ENCODE measurements around the gene FAM180A. TPM values are rescaled to one million over a fixed set of nuclear protein-coding genes. Genes with fewer than 3 reads are reported as not detected.
"Not testable (repeated sequence)": the region's sequence is repeated elsewhere in the genome, so short reads cannot be mapped to it uniquely, and the experiment has no call there.

Gene FAM180A
- total RNA-seq, 1 donor from 2014 or later = 1.1 TPM

DNA sequence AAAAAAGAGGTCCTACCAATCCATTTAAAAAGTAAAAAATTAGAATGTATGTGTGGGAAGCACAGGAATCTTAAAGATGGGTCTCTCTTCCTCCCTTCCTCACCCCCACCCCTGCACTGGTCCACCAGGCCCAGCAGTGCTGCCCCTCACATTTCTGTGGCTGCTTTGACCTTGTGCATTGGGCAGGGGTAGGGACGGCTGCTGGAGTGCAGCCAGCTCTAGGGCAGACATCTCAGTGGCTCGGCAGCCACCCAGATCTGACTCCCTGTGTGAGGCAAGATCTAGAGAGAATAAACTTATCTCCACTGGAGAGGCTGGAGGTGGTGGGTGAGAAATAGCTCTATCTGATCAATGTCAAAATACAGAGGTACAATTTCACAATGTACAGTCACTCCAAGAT lies 6.7 kb downstream of the FAM180A start:
- no peak for DNase-seq (ENCODE audit: low spot score)

DNA sequence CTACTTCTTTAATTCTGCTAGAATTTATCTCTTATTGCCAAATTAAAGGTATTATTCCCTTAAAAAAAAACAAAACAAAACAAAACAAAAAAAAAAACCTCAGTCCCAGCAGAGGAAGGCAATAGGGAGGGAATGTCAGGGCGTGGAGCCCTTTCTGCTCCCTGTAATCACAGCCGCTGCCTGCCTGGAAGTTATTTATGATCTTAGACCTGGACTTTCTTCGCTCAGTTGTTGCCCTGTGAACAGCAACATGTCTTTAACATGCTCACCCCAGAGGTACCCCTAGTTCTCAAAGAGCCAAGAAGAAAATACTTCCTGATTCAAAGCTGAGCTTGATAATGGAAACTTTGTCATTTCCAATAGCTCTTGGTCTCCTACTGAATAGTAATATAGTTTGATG lies 7.7 kb downstream of the FAM180A start:
- no peak for DNase-seq (ENCODE audit: low spot score)

DNA sequence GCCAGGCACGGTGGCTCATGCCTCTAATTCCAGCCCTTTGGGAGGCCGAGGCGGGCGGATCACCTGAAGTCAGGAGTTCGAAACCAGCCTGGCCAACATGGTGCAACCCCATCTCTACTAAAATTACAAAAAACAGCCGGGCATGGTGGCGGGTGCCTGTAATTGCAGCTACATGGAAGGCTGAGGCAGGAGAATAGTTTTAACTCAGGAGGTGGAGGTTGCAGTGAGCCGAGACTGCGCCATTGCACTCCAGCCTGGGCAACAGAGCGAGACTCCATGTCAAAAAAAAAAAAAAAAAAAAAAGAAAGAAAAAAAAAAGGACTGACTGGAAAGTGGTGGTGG lies 11.3 kb downstream of the FAM180A start:
- DNase-seq (ENCODE audit: low spot score) = not testable (repeated sequence)

DNA sequence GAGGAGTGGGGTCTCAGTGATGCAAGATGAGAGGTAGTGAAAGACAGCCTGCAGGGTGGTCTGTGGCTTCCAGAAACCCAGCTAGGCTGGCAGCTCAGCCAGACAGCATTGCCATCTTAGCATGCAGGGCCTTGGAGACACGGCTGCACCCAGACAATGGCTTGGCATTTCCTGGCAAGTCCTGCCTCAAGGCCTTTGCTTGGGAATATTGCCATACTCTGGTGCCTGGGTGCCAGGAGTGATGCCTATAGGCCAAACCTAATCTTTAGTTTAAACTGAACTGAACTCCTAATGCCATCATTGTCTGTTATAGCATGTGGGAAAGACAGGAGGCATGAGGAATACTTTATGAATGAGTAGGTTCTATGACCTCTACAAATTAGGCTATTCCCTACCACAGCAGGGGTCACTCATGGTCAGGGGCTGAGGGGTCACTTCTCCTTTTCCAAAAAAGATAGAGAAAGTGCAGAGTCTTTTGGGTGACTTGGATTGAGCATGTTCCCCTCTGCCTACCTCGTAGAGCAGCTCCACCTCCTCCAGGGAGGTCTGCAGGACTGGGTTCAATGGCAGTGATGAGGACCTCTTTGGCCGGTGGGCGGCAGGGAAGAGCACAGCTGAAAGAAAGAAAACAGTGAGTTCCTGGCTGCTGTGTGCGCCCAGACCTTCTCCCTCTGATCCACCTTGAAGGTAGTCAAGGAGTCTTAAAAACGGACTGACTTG lies 11.9 kb downstream of the FAM180A start:
- DNase-seq (ENCODE audit: low spot score) = no peak

DNA sequence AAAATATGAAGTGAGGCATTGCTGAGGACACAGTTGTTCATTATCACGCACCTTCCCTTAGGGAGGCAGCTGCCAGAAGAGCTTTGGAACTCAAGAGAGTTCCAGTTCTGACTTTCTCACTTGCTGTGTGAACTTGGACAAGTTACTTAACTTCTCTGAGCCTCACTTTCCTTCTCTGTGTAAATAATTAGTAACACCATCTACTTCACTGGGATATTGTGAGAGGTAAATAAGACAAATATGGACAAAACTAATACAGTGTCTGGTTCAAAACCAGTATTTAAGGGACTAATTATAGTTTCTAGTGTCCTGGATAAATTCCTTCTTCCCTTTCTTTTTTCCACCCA lies 14.3 kb downstream of the FAM180A start:
- DNase-seq (ENCODE audit: low spot score) = no peak

DNA sequence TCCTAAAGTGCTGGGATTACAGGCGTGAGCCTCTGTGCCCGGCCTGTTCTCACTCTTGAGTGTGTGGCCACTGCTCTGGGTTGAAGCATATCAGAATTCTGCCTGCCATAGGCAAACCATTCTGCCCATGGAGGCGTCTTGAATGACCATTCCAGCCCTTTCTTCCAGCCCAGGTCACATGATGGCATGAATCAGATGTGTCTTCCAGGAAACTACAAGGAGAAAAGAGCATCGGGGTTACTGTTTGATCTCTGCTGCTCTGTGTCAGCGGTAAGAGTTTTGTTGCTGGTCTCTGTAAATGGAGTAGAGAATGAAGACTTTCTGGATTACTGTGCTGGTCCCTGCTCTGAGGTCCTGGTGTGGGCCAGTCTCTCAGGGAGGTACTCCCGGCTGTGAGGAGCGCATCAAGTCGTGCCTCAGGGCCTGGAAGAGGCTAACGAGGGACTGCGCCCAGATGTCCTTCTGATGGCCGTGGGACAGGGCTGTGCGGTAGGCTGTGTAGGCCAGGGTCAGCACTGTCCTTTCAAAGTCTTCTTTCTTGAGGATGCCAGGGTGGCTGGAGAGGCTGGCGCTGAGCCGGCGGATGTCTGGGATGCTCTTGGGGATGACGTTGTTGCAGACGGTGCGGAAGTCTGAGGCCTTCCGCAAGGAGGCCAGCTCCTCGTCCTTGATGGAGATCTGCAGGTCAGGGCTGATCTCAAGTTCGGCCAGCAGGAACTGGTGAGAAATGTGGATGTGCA lies 14.8 kb downstream of the FAM180A start:
- DNase-seq (ENCODE audit: low spot score) = no peak

DNA sequence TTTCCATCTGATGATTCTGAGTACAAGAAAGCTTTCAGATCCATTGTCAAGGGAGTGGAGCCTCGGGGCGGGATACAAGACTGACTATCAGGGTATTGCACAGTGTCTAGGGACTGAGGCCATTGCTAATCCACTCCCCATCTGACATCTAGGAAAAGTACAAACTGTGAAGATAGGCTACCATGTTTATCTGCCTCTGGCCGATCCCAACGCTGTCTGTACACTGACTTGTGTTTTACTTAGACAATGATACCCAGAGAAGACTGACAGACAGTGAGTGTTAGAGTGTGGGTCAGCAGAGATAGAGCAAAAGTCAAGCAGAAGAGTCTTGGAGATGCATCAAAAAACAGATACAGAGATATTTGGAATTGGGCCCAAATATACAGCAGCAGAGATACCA lies 17.5 kb downstream of the FAM180A start:
- DNase-seq (ENCODE audit: low spot score) = no peak

DNA sequence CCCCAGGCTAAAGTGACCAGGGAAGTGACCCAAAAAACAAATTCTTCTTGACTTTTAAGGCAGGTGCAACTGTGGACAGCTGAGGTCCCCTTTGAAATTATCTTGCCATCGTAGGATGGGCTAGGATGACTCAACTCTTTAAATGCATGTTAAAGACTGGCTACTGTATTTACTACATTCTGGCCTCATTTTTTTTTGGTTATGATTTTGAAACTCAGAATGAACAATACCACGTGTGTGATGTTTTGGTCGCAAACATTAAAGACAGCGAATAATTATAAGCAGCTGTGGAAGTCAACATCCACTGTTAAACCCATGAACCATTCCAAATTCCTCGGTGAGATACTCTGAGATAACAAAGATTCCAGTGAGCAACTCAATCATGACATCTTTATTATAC lies 19.4 kb downstream of the FAM180A start:
- no peak for DNase-seq (ENCODE audit: low spot score)

DNA sequence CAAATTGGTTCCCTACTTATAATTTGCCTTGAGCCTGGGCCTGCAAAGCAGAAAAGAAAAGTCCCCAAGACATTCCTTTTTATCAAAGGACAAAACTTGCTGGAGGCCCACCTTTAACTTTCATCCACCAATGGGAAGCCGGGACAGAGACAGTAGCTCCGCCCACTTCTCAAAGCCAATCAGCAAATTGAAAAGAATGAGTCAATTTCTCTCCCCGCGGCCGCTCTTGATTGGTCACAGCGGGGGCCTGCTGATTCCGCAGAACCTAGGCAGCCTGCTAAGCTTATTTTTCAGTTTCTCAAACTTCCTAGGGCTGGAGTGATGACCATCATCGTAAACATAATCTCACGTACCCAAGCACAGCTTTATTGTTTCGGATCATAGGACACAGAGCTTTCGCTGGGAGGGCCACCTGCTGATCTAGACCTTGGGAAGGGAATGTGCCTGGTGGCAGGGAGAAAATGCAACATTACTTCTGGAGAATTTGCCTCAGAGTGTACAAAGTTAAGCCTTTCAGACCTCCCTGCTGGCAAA lies 20.4 kb downstream of the FAM180A start, which contains the start of gene SLC13A4:
TSS of gene SLC13A4 (minus strand) at position 51 of the 534 bp plus-strand sequence. CDS start 690 bp downstream, outside the sequence.
- no peak for DNase-seq (ENCODE audit: low spot score)

DNA sequence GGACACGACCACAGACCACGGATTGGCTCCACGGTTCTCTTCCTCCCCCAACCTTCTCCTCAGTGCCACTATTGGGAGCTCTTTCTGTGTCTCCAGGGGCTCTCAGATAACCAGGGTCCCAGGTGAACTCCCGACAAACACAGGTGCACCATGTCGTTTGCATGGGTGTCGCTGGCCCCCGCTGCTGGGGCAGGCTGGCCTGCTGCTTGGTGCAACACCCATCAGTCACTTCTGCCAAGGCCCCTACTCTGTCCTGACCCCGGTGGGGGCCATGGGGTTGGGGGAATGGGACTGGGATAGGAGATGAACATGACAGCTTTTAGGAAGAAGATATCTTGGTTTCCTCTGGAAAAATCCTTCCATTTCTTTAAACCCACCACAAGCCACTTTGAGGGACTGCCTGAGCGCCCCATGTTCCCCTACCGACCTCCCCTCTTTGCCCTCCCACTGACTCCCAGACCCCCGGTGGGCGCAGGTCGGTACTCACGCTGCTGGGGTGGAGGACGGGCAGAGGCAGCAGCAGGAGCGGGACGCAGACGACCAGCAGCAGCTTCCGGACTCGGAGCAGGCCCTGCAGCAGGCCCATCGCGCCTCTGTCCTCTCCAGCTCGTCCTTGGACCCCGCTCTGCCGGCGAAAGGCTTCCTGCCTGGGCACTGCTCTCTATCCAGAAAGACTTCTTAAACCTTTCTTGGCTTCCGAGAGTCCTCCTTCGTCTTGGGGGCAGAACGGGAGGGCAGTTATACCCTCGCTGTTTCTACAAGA lies 21.5 kb downstream of the FAM180A start:
- no peak for DNase-seq (ENCODE audit: low spot score)

DNA sequence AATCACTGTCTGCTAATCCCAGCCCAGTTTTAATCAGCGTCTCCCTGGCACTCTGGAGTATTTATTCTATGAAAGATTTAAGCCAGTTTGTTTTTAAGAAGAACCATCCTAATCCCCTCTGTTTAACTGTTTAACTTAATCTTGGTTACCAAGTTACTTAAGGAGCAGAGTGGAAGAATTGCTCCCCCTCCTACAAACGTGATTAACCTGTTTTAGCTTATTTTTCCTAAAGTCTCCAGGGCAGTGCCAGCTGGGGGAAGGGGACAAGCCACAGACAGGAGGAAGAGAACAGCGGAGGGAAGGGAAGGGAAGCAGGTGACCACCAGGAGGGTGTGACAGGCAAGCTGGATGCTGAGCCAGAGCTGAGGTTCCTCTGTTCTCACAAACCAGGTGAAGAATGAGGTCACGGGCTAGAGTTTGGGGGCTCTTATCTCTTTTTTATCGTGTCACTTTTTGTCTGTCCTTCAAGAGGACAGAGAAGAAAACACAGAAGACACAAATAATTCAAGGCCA lies 22.3 kb downstream of the FAM180A start:
- no peak for DNase-seq (ENCODE audit: low spot score)

DNA sequence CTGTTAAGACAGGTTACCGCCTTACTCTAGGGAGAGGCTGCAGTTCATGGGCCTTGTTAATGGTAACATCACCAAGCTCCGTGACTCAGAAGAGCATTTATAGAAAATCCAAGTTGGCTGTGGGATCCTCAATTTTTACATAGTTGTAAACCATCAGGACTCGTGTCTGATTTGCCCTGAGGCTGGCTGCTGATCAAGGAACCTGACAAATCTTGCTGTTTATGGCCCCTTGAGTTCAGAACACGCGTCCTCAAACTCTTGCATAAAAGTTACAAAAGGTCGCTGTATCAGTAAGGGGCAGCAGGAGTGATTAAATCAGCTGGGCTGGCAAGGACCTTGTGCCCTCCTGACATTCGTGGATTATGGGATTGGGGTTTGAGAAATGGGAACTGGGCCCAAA lies 25.2 kb downstream of the FAM180A start:
- DNase-seq (ENCODE audit: low spot score) = no peak

DNA sequence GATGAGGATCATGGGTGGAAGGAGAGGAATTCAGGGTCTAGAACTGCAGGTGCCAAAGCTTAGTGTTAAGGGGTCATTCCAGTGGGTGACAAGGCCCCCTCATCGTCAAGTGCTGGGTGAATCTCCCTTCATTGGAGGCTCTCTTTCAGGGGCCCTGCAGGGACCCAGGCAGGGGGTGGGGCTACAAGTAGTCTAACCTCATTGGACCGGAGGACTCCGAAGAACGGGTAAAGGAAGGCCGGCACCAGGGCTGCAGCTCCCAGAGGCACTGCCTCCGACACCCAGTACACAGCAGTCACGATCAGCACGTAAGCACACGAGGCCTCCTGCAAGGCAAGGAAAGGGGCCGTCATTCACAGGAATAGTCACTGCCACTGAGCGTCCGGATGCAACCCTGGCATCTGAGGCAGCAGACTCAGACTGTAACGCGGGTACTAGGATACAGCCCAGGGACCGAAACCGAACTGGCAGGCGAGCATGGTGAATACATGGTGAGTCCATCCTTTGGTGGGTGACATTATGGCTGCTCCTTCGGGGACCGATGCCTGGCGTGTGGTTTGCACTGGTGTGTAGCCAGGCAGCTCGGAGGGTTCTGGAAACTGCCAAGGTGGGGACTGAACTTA lies 27.3 kb downstream of the FAM180A start:
- DNase-seq (ENCODE audit: low spot score) = no peak

DNA sequence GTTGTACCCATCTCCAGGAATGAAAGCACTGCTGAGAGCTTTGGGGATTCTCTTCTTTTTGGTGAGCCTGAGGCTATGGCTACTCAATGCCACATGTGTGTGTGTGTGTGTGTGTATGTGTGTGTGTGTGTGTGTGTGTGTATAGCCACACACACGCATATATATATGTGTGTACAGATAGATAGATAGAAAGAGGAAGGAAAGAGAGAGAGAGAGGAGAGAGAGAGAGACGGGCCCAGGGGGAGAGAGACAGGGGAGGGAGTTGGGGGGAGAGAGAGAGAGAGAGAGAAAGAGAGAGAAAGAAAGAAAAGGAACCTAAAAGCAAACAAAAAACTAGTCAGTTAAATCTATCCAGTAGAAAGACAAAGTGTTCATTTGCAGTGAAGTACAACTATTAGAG lies 28.9 kb downstream of the FAM180A start:
- no peak for DNase-seq (ENCODE audit: low spot score)

DNA sequence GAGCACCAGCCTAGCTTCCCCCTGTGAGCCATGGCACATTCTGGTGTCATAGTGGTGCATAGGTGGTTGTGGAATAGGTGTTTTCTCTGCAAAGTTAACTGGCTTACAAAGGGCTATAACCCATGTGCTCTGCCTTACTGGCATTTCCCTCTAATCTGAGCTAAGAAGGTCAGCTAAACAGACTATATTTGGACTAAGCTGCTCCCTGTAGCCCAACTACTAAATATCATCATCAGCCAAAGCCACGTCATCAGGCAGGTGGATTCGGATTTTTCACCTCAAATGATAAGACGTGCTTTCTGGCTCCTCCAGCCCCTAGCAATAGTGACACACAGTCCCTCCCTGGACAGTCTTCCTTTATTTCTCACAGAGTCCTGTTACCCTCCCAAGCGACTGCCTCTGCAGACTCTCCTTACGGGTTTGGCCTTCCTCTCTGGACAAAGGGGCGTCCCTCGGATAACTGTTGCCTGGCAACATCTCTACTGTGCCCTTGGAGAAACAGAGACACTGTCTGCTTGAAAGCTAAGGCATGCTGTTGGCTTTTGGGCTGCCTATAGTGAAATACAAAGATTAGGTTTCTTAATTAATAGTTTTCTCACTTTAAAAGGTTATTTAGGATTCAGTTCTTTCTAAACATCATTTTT lies 29.7 kb downstream of the FAM180A start:
- DNase-seq (ENCODE audit: low spot score) = no peak

DNA sequence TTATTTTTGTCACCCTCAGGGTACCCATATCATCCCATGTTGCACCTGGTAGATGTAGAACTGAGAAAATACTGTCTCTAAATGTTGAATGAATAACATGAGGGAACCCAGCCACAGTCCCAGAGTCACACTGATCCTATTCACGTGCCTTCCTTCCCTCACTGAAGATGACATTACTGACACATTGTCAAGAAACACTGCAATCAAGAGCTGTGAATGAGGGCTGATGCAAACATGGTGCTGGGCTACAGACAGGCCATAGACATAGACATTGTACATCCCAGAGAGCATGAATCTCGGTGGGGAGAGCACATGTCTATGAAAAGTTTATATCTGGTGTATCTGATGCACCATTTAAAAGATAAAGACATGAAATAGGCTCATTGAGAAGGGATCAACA lies 30.4 kb downstream of the FAM180A start:
- no peak for DNase-seq (ENCODE audit: low spot score)

DNA sequence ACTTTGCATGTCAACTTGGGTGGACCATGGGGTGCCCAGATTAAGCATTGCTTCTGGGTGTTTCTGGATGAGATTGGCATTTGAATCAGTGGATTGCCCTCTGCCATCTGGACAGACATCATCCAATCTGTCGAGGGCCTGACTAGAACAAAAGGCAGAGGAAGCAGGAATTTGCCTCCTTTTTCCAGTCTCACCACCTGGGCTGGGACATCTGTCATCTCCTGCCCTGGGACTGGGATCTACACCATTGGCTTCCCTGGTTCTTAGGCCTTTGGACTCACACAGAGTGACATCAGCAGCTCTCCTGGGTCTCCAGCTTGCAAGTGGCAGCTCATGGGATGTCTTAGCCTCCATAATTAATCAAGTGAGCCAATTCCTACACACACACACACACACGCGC lies 30.9 kb downstream of the FAM180A start:
- DNase-seq (ENCODE audit: low spot score) = no peak

DNA sequence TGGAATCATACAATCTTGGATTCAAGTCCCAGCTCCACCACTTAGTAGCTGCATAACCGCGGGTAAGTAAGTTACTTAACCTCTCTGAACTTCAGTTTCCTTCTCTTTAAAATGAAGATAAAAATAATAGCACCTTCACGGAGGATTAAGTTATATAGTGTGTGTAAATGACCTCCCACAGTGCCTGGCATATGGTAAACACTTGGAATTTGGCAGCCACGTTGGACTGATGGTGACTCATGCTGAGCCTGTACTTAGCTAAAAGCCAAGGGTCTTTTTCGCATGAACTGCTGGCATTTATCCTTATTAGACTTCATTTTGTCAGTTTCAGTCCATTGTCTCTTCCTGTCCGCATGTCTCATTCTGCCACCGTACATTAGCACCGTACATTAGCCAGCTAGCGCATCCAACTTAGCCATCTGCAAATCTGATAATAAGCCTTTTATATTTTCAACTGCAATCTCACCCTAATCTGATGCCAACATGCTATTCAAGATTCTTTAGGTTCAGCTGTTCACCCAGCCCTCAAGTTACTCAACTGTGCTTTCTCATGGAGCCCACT lies 31.9 kb downstream of the FAM180A start:
- DNase-seq (ENCODE audit: low spot score) = no peak

DNA sequence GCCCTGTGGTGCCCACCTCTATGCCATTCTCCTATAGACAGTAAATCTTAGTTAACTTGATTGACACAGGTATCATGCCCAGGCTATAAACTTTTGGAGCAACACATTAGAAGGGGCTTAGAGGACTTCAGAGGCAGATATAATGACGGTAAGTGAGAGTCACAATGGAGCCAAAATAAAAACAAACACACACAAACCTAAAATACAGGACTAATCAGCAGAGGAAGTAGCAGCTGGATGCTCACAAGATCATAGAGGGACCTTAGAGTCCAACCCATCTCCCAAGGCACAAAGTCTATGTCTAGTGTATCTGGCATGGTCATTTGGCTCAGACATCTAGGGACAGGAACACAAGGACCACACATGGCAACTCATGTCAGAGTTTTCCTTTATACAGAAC lies 32.9 kb downstream of the FAM180A start:
- DNase-seq (ENCODE audit: low spot score) = no peak

DNA sequence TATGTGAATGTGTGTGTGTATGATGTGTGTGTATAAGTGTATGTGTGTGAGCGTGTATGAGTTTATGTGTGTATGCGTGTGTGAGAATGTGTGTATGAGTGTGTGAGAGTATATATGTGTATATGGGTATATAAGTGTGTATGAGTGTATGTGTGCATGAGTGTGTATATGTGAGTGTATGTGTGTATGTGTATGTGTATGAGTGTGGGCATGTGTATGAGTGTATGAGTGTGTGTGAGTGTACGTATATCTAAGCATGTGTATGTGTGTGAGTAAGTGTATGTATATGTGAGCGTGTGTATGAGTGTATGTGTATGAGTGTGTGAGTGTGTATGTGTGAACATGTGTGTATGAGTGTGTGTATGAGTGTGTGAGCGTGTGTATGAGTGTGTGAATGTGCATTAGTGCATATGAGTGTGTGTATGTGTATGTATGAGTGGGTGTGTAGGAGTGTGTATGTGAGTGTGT lies 33.5 kb downstream of the FAM180A start:
- DNase-seq (ENCODE audit: low spot score) = no peak

DNA sequence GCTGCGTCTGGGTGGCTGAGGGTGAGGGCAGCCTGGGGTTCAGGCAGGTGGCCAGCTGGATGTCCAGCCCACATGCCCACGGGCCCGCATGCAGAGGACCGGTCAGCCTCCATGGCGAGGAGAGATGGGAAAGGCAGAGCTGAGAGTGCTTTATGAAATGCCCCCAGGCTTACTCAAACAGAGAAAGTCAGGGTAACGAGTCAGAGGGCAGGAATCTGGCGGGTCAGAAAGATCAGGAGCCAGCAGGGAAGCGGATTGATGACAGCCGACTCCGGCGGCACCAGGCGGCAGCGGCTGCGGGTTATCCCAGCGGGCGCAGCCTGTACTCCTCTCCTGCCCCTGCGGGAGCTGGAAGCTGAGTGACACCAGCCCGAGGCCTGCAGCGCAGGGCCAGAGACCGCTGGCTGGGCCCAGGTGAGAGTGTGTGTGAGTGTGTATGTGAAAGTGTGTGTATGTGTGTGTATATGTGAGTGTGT lies 34.0 kb downstream of the FAM180A start:
- DNase-seq (ENCODE audit: low spot score) = no peak

All from ureter (tissue), 1 donor.